ENCODE results near the gene RNF38.

The RNF38 gene

DNA sequence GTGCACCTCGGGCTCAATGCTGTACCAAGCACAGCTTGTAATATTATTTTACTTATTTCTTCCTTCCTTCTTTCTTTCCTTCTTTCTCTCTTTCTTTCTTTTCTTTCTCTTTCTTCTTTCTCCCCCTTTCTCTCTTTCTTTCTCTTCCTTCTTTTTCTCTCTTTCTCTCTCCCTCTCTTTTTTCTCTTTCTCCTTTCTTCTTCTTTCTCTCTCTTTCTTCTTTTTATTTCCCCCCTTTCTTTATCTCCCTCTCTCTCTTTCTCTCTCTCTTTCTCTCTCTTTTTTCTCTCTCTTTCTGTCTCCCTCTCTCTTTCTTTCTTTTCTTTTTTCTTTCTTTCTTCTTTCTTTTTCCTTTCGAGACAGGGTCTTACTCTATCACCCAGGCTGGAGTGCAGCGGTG, 109.1 kb downstream of the RNF38 start:
- no peak for DNase-seq

DNA sequence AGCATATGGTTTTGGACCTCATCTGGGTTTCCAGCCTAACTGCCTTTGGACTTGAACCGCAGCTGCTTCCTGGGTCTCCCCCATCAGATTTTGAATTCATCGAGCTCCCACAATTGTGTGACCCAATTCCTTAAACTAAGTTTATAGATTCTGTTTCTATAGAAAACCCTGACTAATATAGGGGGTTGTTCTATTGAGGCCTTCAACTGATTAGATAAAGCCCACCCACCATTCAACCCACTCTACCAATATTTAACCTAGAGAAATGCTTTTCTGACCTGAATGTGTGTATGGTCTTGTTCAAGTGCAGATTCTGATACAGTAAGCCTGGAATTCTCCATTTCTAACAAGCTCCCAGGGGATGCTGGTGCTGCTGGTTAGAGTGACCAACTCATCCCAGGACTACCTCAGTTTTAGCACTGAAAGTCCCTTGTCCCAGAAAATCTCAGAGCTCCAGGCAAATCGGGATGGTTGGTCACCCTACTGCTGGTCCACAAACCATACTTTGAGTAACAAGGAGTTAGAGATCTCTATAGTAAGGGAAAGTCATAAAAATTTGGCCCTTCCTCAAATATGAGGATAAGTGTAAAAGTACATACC, 110.1 kb downstream of the RNF38 start:
- no peak for DNase-seq

DNA sequence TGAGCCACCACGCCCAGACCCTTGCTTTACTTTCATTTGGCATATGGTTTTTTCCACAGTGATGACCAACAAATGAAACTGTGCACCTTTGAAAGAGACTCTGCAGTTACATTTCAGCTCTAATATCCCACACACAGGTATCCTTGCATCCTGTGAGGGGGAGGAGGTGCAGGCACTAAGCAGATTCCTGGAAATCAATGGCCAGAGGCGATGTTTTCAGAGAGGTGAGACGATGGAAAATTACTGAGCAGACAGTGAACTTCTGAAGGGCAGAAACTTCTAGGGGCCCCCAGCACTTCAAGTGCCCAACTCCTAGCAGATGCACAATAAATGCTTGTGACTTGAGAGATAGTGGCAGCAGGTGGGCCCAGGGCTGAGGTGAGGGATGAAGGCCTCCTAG, 112.0 kb downstream of the RNF38 start:
- no peak for DNase-seq
